OCI-M2 (cell line): ENCODE measurements around the gene TEX264.
A peak's percentile ranks its signal among the peaks of the same experiment; 100 is the strongest.
"Not testable (repeated sequence)": the region's sequence is repeated elsewhere in the genome, so short reads cannot be mapped to it uniquely, and the experiment has no call there.

ENCODE experiments used
- DNase-seq: peaks from one replicate; lab custom pipeline; 2025; ENCODE audit not compliant: unreplicated experiment; lab: John Stamatoyannopoulos, UW

The TEX264 gene, protein sequence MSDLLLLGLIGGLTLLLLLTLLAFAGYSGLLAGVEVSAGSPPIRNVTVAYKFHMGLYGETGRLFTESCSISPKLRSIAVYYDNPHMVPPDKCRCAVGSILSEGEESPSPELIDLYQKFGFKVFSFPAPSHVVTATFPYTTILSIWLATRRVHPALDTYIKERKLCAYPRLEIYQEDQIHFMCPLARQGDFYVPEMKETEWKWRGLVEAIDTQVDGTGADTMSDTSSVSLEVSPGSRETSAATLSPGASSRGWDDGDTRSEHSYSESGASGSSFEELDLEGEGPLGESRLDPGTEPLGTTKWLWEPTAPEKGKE

DNA sequence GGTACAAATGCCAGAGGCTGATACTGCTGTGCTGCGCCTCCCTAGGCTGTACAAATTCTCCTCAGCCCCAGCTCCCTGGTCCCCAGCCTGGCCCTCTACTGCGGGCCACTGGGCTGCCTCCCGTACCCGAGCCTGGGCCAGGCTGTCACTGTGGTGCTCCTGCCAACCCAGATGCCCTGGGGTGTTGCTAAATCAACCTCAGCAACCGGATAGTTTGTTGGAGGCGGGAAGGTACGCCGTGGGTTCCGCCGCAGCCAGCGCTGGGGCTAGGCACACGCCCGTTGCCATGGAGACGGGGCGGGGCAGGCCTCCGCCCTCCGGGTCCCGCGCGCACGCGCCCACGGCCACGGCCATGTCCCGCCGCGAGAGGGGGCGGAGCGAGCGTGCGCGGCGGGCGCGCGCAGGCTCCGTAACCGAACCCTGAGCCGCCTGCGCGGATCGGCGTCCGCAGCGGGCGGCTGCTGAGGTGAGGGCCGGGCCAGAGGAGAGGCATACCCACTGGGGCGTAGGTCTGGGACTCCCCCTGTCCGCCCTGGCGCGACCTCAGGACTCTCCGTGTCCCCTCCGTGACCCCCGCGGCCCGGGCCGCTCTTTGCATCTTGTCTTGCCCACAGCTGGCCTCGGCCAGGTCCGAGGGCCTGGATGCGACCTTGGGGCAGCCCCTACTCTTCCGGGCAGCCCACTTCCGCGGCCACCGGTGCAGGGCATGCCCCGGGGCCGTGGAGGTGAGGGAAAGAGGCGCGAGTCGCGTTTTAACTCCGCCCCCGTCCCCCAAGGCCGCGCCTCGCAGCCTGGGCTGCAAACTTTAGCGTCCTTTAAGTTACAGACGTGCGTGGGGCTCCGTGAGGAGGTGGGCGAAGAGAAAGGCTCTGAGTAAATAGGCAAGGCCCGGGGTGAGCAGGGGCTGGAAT, at the start of gene TEX264:
Gene TEX264, plus strand, starts transcription at position 430 of the 911 bp plus-strand sequence. CDS start 3,053 bp downstream, outside the sequence.
- DNase-seq, result no peak

DNA sequence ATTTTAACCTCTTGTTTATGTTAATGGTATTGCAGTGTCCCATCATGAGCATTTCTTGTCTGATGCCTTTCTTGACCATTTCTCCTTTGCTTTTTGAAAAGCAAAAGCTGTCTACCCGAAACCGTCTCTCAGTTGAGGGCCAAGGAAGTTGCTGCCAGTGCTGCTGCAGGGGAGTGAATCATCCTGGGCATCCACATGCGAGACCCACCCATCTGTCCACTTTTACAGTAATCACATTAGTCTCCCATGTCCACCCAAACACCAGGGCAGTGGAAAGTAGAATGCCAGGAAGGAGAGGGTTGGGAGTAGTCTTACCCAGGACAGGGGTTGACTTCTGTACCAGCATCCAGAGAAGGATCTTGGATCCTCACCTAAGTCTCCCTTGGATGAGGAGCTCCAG, 48.6 kb upstream of the TEX264 start:
- no peak for DNase-seq

DNA sequence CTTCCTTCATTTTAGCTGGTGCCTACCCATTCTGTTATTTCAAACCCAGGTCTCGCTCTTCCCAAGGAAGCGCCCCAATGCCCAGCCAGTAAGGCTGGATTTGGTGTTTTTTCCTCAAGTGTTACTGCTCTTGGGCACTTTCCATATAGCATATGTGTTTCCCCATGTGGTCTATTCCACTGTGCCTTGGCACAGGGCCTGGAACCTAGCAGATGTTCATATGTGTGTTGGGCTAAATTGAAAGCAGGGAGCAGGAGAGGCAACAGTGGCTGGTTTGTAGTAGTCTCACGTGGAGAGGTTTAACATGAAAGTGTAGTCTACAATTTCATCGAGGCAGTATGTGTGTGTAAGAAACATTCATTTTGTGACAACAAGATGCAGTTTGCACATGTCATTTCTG, 48.2 kb upstream of the TEX264 start:
- no peak for DNase-seq

DNA sequence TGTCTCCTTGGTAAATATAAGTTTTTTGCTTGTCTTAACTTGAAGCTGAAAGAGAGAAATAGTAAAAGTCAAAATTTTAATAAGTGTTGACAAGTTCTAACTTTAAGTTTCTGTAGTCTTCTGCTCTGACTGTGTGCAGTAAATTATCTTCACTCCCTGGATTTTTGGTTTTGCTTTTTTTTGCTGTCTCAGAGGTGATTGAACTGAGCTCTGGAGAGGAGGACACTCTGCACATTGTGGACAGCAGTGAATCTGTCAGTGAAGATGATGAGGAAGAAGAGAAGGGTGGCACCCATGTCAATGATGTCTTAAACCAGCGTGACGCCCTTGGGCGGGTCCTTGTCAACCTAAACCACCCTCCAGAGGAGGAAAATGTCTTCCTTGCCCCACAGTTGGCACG, 40.5 kb upstream of the TEX264 start:
- DNase-seq, result no peak

DNA sequence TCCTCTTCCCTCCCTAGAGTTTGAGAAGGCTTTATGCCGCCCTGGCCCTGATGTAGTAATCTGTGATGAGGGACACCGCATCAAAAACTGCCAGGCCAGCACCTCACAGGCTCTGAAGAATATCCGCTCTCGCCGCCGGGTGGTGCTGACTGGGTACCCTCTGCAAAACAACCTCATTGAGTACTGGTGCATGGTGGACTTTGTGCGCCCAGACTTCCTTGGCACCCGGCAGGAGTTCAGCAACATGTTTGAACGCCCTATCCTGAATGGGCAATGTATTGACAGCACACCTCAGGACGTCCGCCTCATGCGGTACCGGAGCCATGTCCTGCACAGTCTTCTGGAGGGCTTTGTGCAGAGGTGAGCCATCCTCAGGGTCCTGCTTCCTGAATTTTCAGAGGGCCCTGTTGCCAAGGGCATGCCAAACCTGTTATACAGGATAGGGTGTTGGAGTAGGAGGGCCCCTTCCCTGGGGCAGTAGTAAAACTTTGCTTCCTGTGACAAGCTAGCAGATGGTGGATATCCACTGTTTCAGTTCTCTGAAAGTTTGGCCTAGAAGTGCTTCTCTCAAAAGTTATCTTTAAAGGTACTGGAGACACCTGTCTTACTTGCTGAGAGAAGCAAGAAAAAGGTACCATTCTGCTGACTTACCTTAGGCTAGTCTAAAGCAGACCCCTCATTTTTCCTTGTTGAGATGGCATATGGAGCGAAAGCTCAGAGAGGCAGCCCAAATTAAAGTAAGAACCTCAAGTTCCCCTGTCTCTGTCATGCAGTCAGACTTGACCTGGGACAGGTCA, 33.7 kb upstream of the TEX264 start:
- DNase-seq, result no peak

DNA sequence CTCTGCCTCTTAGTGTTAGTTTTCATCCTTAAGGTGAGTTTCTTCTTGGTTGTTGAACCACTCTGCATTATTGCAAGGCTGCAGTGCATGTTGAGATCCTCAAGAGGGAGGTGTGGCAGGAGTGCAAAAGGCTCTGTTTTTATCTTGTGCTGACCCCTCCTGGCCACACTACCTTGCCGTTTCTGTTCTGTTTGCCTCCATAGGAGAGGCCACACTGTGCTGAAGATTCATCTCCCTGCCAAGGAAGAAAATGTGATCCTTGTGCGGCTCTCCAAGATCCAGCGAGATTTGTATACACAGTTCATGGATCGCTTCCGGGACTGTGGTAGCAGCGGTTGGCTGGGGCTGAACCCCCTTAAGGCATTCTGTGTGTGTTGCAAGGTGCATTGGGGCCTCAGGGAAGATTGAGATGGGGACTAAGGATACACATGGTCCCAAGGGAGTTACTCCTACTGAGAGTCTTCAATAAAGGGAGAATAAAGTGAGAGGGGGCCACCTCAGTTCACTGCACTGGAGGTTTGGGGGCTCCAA, 33.0 kb upstream of the TEX264 start:
- no peak for DNase-seq

DNA sequence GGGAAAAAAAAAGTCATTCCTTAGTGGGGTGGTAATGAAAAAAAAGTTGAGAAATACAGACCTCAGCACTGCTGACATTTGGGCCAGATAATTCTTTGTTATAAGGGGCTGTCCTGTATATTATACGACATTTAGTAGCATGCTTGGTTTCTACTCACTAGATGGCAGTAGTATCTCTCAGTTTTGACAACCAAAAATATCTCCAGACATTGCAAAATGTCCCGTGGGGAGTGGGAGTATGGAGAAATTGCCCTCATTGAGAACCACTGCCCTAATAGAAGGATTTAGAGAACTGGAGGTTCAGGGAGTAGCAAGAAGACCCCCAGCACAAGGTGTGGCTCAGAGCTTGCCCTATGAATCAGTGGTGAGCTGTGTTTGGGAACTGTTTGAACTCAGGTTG, 28.6 kb upstream of the TEX264 start:
- no peak for DNase-seq

DNA sequence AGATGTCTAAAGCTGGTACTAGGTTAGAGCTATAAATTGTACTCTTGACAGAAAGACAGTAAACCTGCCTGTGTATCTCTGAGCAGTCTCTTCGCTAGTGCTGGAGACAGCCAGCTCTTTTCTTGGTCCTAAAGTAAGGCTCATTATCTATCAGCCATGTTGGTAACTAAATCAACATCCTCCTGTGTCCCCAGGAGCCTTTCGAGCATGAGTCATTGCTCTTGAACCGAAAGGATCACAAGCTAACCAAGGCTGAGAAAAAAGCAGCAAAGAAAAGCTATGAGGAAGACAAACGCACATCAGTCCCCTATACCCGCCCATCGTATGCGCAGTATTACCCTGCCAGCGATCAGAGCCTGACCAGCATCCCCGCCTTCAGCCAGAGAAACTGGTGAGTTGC, 25.0 kb upstream of the TEX264 start:
- DNase-seq, result no peak

DNA sequence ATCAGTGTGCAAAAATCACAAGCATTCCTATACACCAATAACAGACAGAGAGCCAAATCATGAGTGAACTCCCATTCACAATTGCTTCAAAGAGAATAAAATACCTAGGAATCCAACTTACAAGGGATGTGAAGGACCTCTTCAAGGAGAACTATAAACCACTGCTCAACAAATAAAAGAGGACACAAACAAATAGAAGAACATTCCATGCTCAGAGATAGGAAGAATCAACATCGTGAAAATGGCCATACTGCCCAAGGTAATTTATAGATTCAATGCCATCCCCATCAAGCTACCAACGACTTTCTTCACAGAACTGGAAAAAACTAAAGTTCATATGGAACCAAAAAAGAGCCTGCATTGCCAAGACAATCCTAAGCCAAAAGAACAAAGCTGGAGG, 18.9 kb upstream of the TEX264 start:
- DNase-seq, result not testable (repeated sequence)

DNA sequence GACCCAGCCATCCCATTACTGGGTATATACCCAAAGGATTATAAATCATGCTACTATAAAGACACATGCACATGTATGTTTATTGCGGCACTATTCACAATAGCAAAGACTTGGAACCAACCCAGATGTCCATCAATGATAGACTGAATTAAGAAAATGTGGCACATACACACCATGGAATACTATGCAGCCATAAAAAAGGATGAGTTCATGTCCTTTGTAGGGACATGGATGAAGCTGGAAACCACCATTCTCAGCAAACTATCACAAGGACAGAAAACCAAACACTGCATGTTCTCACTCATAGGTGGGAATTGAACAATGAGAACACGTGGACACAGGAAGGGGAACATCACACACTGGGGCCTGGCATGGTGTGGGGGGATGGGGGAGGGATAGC, 17.6 kb upstream of the TEX264 start:
- not testable (repeated sequence) for DNase-seq

DNA sequence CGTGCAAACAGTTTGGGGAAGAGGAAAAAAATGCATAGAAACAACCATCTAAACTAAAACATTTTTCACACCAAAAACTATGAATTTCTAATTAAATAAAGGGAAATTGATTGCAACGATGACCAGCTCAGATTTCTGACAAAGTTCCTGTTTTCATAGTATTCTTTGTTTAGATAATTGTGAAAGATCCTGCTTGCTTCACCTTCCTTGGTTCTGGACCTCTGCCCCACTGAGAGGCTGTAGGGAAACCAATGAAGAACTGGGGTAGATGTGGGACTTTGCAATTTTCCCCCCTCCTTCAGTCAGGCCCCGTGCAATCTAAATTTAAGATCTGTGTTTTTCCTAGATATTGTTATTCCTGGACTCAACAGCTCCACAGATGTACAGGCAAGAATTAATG, 13.8 kb upstream of the TEX264 start:
- DNase-seq, result no peak

DNA sequence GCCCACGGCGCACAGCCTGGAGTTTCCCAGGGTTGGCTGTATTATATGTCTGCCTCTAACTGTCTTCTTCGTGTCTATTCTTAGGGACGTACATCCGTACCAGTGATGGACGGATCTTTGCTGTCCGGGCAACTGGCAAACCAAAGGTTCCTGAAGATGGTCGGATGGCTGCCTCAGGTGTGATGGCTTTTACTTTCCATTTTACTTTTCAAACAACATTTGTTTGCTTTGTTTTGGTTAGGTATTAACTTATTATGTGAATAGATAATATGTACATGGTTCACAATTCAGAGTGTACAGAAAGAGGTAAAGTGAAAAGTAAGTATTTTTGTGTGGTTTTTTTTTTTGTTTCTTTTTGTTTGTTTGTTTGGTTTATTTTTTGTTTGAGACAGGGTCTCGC, 11.1 kb upstream of the TEX264 start:
- DNase-seq, result no peak

DNA sequence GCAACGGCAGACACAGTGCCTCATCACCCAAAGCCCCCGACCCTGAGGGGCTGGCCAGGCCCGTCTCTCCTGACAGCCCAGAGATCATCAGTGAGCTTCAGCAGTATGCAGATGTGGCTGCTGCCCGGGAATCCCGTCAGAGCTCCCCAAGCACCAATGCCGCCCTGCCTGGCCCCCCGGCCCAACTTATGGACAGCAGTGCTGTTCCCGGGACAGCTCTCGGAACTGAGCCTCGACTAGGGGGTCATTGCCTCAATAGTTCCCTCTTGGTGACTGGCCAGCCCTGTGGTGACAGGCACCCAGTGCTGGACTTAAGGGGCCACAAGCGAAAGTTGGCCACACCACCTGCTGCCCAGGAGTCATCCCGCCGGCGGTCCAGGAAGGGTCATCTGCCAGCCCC, 8.6 kb upstream of the TEX264 start:
- DNase-seq, result no peak

DNA sequence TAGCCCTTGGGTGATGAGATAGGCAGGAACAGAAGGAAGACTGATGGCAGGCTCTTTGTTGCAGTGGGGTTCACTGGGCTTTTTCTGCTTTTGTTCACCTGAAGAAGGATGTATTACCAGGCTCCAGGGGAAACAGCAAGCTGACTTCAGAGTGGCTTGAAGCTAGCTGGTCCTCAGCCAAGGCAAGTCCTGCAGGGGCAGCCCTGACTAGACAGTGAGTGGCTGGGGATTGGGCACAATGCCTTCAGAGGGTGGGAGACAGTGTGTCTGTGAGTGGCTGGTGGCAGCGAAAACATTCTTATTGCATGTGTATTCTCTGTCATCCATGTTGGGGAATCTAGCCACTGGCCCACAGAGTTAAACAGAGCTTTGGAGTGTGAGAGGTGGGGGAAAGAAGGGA, 2.3 kb upstream of the TEX264 start:
- DNase-seq, result no peak

DNA sequence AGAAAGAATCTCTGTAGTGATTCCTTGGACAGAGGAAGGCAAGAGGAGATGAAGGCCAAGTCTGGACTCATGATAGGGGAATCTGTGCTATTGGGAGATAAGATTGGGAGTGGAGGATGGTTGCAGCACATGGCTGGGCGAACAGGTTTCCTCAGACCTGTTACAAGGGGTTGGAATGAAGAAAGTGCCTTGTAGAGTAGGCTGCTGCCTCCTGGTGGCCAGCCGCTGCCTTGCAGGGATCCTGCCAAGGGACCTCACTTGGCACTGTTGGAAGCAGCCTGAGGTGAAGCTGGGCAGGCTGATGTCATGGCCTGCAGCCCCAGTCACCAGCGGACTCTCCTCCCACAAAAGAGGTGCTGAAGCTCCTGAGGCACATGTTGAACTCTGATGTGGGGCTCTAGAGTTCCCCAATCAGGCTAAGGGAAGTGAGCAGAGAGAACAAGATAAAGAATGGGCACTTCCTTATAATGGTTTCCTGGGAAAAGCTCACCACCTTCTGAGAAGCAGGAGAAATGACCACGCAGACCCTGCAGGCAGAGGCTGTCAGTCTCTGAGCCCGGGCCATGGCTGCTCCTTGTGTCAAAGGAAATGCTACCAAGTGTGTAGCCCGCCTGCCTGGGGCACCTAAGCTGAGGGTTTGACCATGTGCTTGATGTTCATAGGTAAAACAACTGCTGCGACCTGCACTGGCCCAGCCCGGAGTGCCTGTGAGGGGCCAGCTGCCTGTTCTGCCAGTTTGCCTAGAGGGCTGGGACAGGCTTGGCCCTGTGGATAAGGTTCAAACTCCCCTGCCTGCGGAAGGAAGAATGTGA, 1.6 kb upstream of the TEX264 start:
- peak; percentile 25 for DNase-seq

DNA sequence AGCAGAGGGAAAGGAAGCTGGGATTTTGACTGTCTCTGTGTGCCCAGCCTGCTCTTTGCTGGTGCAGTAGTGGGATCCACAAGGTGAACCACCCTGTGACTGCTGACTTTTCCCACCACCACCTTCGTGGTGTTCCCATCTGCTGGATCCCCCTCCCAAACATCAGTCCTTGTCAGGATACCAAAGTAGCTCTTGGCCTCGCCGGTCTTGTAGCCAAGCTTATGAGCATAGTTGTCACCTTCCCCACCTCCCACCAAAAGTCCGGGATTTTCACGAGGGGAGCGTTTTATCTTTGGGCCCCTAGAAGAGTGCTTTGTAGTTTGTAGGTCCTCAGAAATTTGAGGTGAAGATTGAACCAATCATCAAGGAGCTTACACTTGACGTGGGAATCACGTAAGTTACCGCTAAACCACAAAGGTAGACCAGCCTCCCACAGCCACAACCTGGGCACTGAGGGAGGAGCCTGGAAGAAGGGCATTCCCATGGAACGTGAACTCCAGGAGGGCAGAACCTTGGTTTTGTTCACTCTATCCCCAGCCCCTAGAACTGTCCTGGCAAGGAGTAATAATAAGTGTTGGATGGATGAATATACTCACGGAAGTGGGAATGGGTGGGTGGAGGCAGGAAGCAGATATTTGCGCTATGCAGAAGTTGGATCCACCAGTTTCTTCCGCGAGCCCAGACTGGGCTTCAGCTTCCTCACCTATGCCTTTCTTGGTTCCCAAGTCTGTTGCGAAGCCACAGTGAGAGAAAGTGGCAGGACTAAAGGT, 814 bp upstream of the TEX264 start:
- DNase-seq, result no peak

DNA sequence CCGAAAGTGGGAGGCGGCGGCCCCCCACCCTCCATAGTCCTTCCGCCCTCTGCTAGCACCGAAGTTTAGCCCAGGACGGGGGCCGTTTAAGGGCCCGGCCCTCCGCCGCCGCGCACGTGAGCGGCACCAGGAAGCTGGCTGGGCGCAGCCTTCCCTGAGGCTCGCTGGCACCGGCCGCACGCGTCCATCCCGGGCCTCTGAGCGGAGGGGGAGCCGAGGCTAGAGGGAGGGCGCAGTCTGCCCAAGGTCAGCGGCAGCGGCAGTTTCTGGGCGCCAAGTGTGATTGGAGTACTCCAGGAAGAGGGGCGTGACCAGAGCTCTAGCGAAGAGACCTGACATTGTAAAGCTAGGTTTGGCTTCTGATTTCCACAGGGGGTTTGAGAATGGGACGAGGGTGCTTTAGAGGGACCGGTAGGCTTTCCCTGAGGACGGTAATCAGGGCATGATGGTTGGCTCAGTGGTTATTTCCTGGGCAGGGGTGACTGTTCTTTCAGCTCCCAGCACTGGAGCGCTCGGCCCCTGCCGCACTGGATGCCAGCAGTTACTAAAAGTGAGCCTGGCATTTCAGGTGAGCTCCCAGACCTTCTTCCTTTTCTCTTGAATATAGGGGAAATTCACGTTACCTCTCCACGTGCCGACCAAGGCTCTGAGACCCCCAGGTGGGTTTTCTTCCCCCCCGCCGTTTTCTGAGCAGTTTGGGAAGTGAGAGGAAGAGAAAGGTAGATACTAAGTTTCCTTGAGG, 853 bp downstream of the TEX264 start:
- DNase-seq, result no peak

DNA sequence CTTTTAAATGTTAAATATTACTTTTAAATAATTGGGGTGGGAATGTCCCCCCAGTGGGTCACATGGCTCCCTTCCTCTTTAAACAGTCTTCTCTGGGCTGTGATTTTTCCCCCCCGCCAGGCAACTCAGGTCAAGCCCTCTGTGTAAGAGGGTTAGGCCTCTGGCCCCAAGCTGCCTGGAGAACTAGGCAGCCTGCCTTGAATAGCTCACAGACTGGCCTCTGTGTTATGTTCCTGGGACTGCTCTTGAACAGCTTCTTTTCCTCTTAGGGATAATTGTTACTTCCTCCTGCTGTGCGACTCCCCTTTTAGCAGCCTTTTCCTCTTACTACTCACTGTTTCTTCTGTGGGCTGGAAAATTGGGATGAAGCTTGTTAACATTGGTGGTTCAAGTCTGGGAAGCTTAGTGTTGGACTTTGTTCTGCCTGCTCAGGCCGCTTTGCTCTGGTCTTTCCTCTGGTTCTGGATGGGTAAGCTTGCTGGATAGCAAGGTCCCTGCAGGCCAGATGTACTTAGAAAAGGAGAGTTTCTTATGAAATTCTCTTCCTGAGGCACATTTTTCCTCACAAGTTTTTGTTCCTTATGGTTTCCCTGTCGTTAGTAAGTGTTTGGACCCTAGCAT, 2.2 kb downstream of the TEX264 start:
- DNase-seq, result no peak
